ENCODE data around the gene RPP25L. TPM values are rescaled to one million over a fixed set of nuclear protein-coding genes. Genes with fewer than 3 reads are reported as not detected.

RPP25L gene
- total and polyA plus RNA-seq, 2 donors (not counting 1 experiment from before 2014, with no cell fraction given) = 13.5 to 34.3 TPM

DNA sequence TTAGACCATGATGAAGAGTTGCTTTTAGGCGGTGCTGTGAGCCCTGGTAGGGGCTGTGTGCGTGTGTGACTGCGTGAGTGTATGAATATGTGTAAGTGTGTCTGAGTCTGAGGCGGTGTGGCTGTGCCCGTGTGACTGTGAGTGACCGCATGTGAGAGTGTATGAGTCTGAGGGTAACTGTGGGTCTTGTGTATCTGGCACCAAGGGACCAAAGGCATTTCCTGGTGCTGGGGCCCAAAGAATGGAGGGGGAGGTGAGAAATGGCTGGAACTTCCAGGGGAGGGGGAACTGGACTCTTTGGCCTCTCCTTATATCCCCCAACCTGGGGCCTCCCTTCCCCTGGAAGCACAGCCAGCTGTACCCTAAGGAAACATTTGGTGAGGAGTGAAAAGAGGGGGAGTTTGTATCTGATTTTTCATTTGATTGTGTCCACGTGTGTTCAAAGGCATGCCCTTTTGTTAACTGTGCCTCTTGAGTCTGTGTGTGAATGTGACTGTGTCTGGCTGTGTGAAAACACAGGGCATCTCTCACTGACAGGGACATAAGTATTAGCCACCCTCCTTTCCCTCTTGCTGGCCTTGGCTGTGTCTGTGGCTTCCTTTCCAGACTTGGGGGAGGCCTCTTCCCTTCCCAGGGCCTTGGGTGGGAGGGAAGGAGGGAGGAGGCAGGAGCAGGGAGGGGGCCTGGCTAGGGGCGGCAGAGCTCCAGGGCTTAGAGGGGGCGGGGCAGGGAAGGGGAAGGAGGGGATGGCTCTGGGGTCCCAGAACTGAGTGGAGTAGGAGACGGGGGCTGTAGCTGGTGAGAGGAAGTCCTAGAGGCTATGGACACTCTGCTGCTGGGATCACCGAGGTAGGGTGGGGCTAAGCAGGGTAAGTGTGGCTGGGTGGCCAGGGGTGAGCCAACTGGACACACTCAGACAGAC, 41.5 kb upstream of the RPP25L start:
- no peak overlapping the region for H3K4me3 ChIP-seq (replicated peaks in 1 of 4; ENCODE audit: control extremely low read depth in 1 of 4, insufficient read depth in 1 of 4, low read depth in 3 of 4, low read length in 4 of 4)
- peaks cover 29% of the 10 kb centered on the region for H3K4me1 ChIP-seq (ENCODE audit: control insufficient read depth, extremely low read depth, insufficient read depth, low read length)
- no peaks in the 10 kb centered on the region for H3K9me3 ChIP-seq (ENCODE audit: control insufficient read depth, insufficient read depth, low read depth, low read length)
- H3K27me3 ChIP-seq (ENCODE audit: control insufficient read depth, insufficient read depth, low read length) = no peaks in the 10 kb centered on the region
- no peaks in the 10 kb centered on the region for H4K20me1 ChIP-seq (ENCODE audit: control insufficient read depth, extremely low read depth, insufficient read depth, low read length)
- H3K79me2 ChIP-seq (ENCODE audit: control insufficient read depth, insufficient read depth, low read length) = no peaks in the 10 kb centered on the region
- peak; percentile 22 to 49 for DNase-seq (ENCODE audit: low read depth in 2 of 2)
- H3K9ac ChIP-seq (ENCODE audit: insufficient read depth, low read length) = no peak overlapping the region
- H2AFZ ChIP-seq (ENCODE audit: low read length) = no peak overlapping the region
- H3K4me2 ChIP-seq (ENCODE audit: extremely low read depth, insufficient read depth, low read length) = no peak overlapping the region
- TF ChIP-seq, protein P1, sequence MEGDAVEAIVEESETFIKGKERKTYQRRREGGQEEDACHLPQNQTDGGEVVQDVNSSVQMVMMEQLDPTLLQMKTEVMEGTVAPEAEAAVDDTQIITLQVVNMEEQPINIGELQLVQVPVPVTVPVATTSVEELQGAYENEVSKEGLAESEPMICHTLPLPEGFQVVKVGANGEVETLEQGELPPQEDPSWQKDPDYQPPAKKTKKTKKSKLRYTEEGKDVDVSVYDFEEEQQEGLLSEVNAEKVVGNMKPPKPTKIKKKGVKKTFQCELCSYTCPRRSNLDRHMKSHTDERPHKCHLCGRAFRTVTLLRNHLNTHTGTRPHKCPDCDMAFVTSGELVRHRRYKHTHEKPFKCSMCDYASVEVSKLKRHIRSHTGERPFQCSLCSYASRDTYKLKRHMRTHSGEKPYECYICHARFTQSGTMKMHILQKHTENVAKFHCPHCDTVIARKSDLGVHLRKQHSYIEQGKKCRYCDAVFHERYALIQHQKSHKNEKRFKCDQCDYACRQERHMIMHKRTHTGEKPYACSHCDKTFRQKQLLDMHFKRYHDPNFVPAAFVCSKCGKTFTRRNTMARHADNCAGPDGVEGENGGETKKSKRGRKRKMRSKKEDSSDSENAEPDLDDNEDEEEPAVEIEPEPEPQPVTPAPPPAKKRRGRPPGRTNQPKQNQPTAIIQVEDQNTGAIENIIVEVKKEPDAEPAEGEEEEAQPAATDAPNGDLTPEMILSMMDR (conservative IDR thresholded peaks at IDR 0.05 in 1 of 2, IDR thresholded peaks at IDR 0.05 in 1 of 2; ENCODE audit: low read depth in 1 of 2, low read length in 2 of 2) = no peak
- TF ChIP-seq EZH2 (IDR thresholded peaks at IDR 0.05; ENCODE audit: low read length, missing control alignments) = no peak
- peaks cover 5% of the 10 kb centered on the region for H3K36me3 ChIP-seq (ENCODE audit: control insufficient read depth, insufficient read depth, low read length)
- peak overlapping the region; percentile 18 for H3K27ac ChIP-seq (ENCODE audit: insufficient read depth, low read length)

DNA sequence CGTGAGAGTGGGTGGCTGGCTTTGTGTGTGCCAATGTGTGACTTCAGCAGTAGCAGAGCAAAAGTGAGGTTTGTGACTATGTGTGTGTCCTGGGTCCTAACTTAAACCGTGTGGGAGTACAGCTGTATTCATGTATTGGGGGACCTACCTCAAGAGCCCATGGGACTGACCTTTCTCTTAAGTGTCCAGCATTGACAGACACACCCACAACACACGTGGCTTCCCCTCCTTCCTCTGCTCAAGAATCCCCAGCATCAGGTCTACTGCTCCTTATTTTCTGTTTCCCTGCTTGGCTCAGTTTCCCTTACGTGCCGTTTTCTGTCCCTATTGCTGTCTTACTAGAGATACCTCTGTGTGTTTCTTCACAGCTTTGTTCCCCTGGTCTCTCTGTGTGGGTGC, 40.7 kb upstream of the RPP25L start:
- H3K79me2 ChIP-seq (ENCODE audit: control insufficient read depth, insufficient read depth, low read length) = peaks cover 5% of the 10 kb centered on the region
- peak overlapping the region in 3 of 4 experiments; percentile 33 to 55 (median 45) for H3K4me3 ChIP-seq (replicated peaks in 1 of 4; ENCODE audit: control extremely low read depth in 1 of 4, insufficient read depth in 1 of 4, low read depth in 3 of 4, low read length in 4 of 4)
- no peak overlapping the region for H2AFZ ChIP-seq (ENCODE audit: low read length)
- no peak for TF ChIP-seq EZH2 (IDR thresholded peaks at IDR 0.05; ENCODE audit: low read length, missing control alignments)
- TF ChIP-seq, protein P1 (conservative IDR thresholded peaks at IDR 0.05 in 1 of 2, IDR thresholded peaks at IDR 0.05 in 1 of 2; ENCODE audit: low read depth in 1 of 2, low read length in 2 of 2) = no peak
- peaks cover 6% of the 10 kb centered on the region for H3K36me3 ChIP-seq (ENCODE audit: control insufficient read depth, insufficient read depth, low read length)
- H3K27me3 ChIP-seq (ENCODE audit: control insufficient read depth, insufficient read depth, low read length) = no peaks in the 10 kb centered on the region
- no peak overlapping the region for H3K9ac ChIP-seq (ENCODE audit: insufficient read depth, low read length)
- no peaks in the 10 kb centered on the region for H3K9me3 ChIP-seq (ENCODE audit: control insufficient read depth, insufficient read depth, low read depth, low read length)
- DNase-seq (ENCODE audit: low read depth in 2 of 2) = no peak
- peak overlapping the region; percentile 18 for H3K27ac ChIP-seq (ENCODE audit: insufficient read depth, low read length)
- peak overlapping the region; percentile 92 for H3K4me2 ChIP-seq (ENCODE audit: extremely low read depth, insufficient read depth, low read length)
- no peaks in the 10 kb centered on the region for H4K20me1 ChIP-seq (ENCODE audit: control insufficient read depth, extremely low read depth, insufficient read depth, low read length)
- peaks cover 32% of the 10 kb centered on the region for H3K4me1 ChIP-seq (ENCODE audit: control insufficient read depth, extremely low read depth, insufficient read depth, low read length)

DNA sequence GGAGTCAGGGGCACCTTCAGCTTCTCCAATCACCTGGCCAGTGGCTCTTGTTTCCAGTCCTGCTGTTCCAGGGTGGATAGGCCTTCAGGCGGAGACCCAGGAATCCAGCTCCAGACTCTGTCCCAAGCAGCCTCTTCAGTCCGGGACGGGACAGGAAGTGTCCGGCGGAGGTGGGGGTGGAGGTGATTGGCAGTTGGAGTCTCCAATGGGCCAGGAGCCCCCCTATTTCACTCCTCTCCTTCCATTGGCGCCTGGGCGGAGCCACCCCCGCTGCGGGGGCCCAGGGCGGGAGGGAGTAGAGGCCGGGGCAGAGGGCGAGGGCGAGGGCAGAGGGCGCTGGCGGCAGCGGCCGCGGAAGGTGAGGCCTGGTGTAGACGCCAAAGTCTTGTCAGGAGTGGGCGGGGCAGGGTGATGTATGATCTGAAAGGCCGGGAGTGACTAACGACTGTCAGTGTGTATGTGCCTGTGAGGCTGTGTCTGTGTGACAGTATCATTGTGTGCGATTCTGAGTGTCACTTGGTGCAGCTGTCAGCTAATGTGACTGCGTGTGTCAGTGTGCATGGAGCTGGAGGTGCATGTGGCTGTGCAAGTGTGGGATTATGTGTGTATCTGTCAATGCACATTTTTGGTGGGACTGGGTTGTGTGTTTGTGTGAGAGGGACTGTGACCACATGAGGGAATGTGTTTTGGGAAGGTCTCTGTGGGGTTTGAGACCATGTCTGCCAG, 40.1 kb upstream of the RPP25L start, which contains the start of gene IL11RA:
Gene IL11RA, plus strand, starts transcription at position 310 of the 726 bp plus-strand sequence. CDS start 3,033 bp downstream, outside the sequence.
- H3K9me3 ChIP-seq (ENCODE audit: control insufficient read depth, insufficient read depth, low read depth, low read length) = no peaks in the 10 kb centered on the region
- H3K4me3 ChIP-seq (replicated peaks in 1 of 4; ENCODE audit: control extremely low read depth in 1 of 4, insufficient read depth in 1 of 4, low read depth in 3 of 4, low read length in 4 of 4) = peak within 1 kb of the TSS; percentile 43 to 55 (median 50)
- H3K4me2 ChIP-seq (ENCODE audit: extremely low read depth, insufficient read depth, low read length) = peak within 1 kb of the TSS; percentile 93
- peaks cover 9% of the 10 kb centered on the region for H3K79me2 ChIP-seq (ENCODE audit: control insufficient read depth, insufficient read depth, low read length)
- peak within 1 kb of the TSS; percentile 70 for H2AFZ ChIP-seq (ENCODE audit: low read length)
- TF ChIP-seq, protein P1 (conservative IDR thresholded peaks at IDR 0.05 in 1 of 2, IDR thresholded peaks at IDR 0.05 in 1 of 2; ENCODE audit: low read depth in 1 of 2, low read length in 2 of 2) = no peak
- no peak for TF ChIP-seq EZH2 (IDR thresholded peaks at IDR 0.05; ENCODE audit: low read length, missing control alignments)
- no peaks in the 10 kb centered on the region for H3K27me3 ChIP-seq (ENCODE audit: control insufficient read depth, insufficient read depth, low read length)
- DNase-seq (ENCODE audit: low read depth in 2 of 2) = peak; percentile 86 to 88
- no peaks in the 10 kb centered on the region for H4K20me1 ChIP-seq (ENCODE audit: control insufficient read depth, extremely low read depth, insufficient read depth, low read length)
- H3K36me3 ChIP-seq (ENCODE audit: control insufficient read depth, insufficient read depth, low read length) = peaks cover 6% of the 10 kb centered on the region
- H3K9ac ChIP-seq (ENCODE audit: insufficient read depth, low read length) = peak within 1 kb of the TSS; percentile 33
- H3K27ac ChIP-seq (ENCODE audit: insufficient read depth, low read length) = peak within 1 kb of the TSS; percentile 18
- peaks cover 36% of the 10 kb centered on the region for H3K4me1 ChIP-seq (ENCODE audit: control insufficient read depth, extremely low read depth, insufficient read depth, low read length)

Measured in fibroblast of lung (primary cell).